Measurements from ENCODE around the gene E4F1.

E4F1 gene

GRCh38 chr16:2223221-2223941 is at the start of gene E4F1:
Gene E4F1 (plus strand): TSS chr16:2223591. CDS start chr16:2223614, 23 bp downstream.
- peak; percentile 97 to 99 (median 98) for DNase-seq (ENCODE audit: low read depth in 2 of 3, low spot score in 2 of 3)

- DNase-seq (ENCODE audit: low read depth in 2 of 3, low spot score in 2 of 3), result no peak
These were observed 49.5 kb upstream of the E4F1 start for GRCh38 chr16:2173916-2174315.

GRCh38 chr16:2174396-2175131 is 48.8 kb upstream of the E4F1 start:
- no peak for DNase-seq (ENCODE audit: low read depth in 2 of 3, low spot score in 2 of 3)

- no peak for DNase-seq (ENCODE audit: low read depth in 2 of 3, low spot score in 2 of 3)
These were observed 47.9 kb upstream of the E4F1 start for GRCh38 chr16:2175454-2175853.

- DNase-seq (ENCODE audit: low read depth in 2 of 3, low spot score in 2 of 3), result no peak
These were observed 47.3 kb upstream of the E4F1 start for GRCh38 chr16:2176047-2176446.

- no peak for DNase-seq (ENCODE audit: low read depth in 2 of 3, low spot score in 2 of 3)
These were observed 46.3 kb upstream of the E4F1 start for GRCh38 chr16:2177101-2177500.

- DNase-seq (ENCODE audit: low read depth in 2 of 3, low spot score in 2 of 3), result no peak
These were observed 45.8 kb upstream of the E4F1 start for GRCh38 chr16:2177561-2177960.

GRCh38 chr16:2178321-2179106 is 44.9 kb upstream of the E4F1 start:
- peak in 2 of 3 experiments; percentile 25 to 29 for DNase-seq (ENCODE audit: low read depth in 2 of 3, low spot score in 2 of 3)

GRCh38 chr16:2179107-2179501 is 44.3 kb upstream of the E4F1 start:
- DNase-seq (ENCODE audit: low read depth in 2 of 3, low spot score in 2 of 3), result no peak

- DNase-seq (ENCODE audit: low read depth in 2 of 3, low spot score in 2 of 3), result no peak
These were observed 43.8 kb upstream of the E4F1 start for GRCh38 chr16:2179576-2179975.

- no peak for DNase-seq (ENCODE audit: low read depth in 2 of 3, low spot score in 2 of 3)
These were observed 42.9 kb upstream of the E4F1 start for GRCh38 chr16:2180461-2180860.

- no peak for DNase-seq (ENCODE audit: low read depth in 2 of 3, low spot score in 2 of 3)
These were observed 42.1 kb upstream of the E4F1 start for GRCh38 chr16:2180962-2181923.

GRCh38 chr16:2181952-2182351 is 41.4 kb upstream of the E4F1 start:
- no peak for DNase-seq (ENCODE audit: low read depth in 2 of 3, low spot score in 2 of 3)

GRCh38 chr16:2183671-2184070 is 39.7 kb upstream of the E4F1 start:
- DNase-seq (ENCODE audit: low read depth in 2 of 3, low spot score in 2 of 3), result no peak

- no peak for DNase-seq (ENCODE audit: low read depth in 2 of 3, low spot score in 2 of 3)
These were observed 39.0 kb upstream of the E4F1 start for GRCh38 chr16:2184346-2184745.

- no peak for DNase-seq (ENCODE audit: low read depth in 2 of 3, low spot score in 2 of 3)
These were observed 38.4 kb upstream of the E4F1 start for GRCh38 chr16:2184962-2185361.

- DNase-seq (ENCODE audit: low read depth in 2 of 3, low spot score in 2 of 3), result no peak
These were observed 37.3 kb upstream of the E4F1 start for GRCh38 chr16:2186064-2186463.

- no peak for DNase-seq (ENCODE audit: low read depth in 2 of 3, low spot score in 2 of 3)
These were observed 36.9 kb upstream of the E4F1 start for GRCh38 chr16:2186505-2186904.

GRCh38 chr16:2187212-2187611 is 36.2 kb upstream of the E4F1 start:
- DNase-seq (ENCODE audit: low read depth in 2 of 3, low spot score in 2 of 3), result no peak

- DNase-seq (ENCODE audit: low read depth in 2 of 3, low spot score in 2 of 3), result no peak
These were observed 35.0 kb upstream of the E4F1 start for GRCh38 chr16:2188395-2188794.

Data from activated CD8-positive, alpha-beta memory T cell treated with anti-CD3 and anti-CD28 coated beads for 48 hours (primary cell).